ENCODE data around the gene SP6. TPM values are rescaled to one million over a fixed set of nuclear protein-coding genes. Genes with fewer than 3 reads are reported as not detected.

The SP6 gene
- total and polyA plus RNA-seq, 2 of the 4 experiments (the other 2 are of a cell fraction), result under 0.01 to 0.31 TPM

- H3K79me1 ChIP-seq (ENCODE audit: low read depth in 1 of 2, low read length in 2 of 2), result peaks cover 6 to 9% of the 10 kb centered on the region in 2 experiments
- TF ChIP-seq SMC3 (IDR thresholded peaks at IDR 0.05; ENCODE audit: low read depth, low read length) (peak; percentile 100), POLR2A (IDR thresholded peaks at IDR 0.05; ENCODE audit: low read depth, low read length) (peak; percentile 54), ELK1 (IDR thresholded peaks at IDR 0.05; ENCODE audit: borderline replicate concordance, low read depth, low read length) (no peak), RFX5 (IDR thresholded peaks at IDR 0.05; ENCODE audit: low read depth, low read length) (no peak), MAZ (IDR thresholded peaks at IDR 0.05; ENCODE audit: borderline replicate concordance, low read depth, low read length) (no peak), NFE2L2 (IDR thresholded peaks at IDR 0.05; ENCODE audit: low read depth, low read length) (no peak), RCOR1 (IDR thresholded peaks at IDR 0.05; ENCODE audit: insufficient replicate concordance, low read length) (no peak), RAD21 (IDR thresholded peaks at IDR 0.05; ENCODE audit: low read length) (peak; percentile 99), CTCF (conservative IDR thresholded peaks at IDR 0.05; ENCODE audit: low read depth, low read length) (peak; percentile 96)
- TF ChIP-seq, protein P1, sequence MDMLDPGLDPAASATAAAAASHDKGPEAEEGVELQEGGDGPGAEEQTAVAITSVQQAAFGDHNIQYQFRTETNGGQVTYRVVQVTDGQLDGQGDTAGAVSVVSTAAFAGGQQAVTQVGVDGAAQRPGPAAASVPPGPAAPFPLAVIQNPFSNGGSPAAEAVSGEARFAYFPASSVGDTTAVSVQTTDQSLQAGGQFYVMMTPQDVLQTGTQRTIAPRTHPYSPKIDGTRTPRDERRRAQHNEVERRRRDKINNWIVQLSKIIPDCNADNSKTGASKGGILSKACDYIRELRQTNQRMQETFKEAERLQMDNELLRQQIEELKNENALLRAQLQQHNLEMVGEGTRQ (IDR thresholded peaks at IDR 0.05; ENCODE audit: low read depth, low read length), result no peak
- H3K56ac ChIP-seq (ENCODE audit: extremely low read depth, insufficient read depth, low read length), result no peak overlapping the region
- ATAC-seq (ENCODE audit: low read depth), result peak; percentile 99
- no peaks in the 10 kb centered on the region for H3K36me3 ChIP-seq (ENCODE audit: control insufficient read depth, insufficient read depth, low read length)
- no peak overlapping the region for H4K91ac ChIP-seq (ENCODE audit: insufficient read depth, low read depth, low read length)
- no peak overlapping the region for H3K23ac ChIP-seq (ENCODE audit: low read depth, low read length)
- no peak overlapping the region for H2BK5ac ChIP-seq (ENCODE audit: low read depth, low read length, poor library complexity, severe bottlenecking)
- peak overlapping the region; percentile 45; the same call in 1 of the 2 replicates for H2AK5ac ChIP-seq (ENCODE audit: low read depth, low read length)
- peak overlapping the region; percentile 53 for H2AFZ ChIP-seq (replicated peaks; ENCODE audit: low read length, poor library complexity)
- H3K4me1 ChIP-seq (ENCODE audit: control insufficient read depth, insufficient read depth, low read length), result no peaks in the 10 kb centered on the region
- 0 out of 2 replicates have a peak, but pooled peaks cover 3% of the 10 kb centered on the region for H3K9me1 ChIP-seq (ENCODE audit: insufficient read depth, low read length)
- no peak overlapping the region for H2BK120ac ChIP-seq (ENCODE audit: low read depth, low read length)
- H4K8ac ChIP-seq (ENCODE audit: low read depth in 2 of 2, low read length in 2 of 2), result no peak overlapping the region
- POLR2A ChIA-PET (ENCODE audit: unreplicated experiment), result no interaction called here
- H3K14ac ChIP-seq (replicated peaks; ENCODE audit: low read depth, low read length), result no peak overlapping the region
- no TSS peak for BruUV-seq (replicated peaks)
- H2AK9ac ChIP-seq (replicated peaks; ENCODE audit: low read depth, low read length, poor library complexity), result peak overlapping the region; percentile 87
- dilution Hi-C loops (cut with HindIII; ENCODE audit: low sequenced_read_pairs, unreplicated experiment), result no loop called here
- DNase-seq, result peak; percentile 77
- intact Hi-C loops (cut with micrococcal nuclease), result loop anchor here (1.0 to 5.0 kb wide), 3 partner anchors 49 to 191 kb away; partner anchors contain the start of gene SCRN2
- no peak overlapping the region for H3K4me3 ChIP-seq (ENCODE audit: insufficient read depth, low read depth, low read length)
- H3K27me3 ChIP-seq (ENCODE audit: control insufficient read depth, insufficient read depth, low read length), result peaks cover under 1% of the 10 kb centered on the region; the same call in 1 of the 2 replicates
- WGBS, 2 experiments (ENCODE audit: extremely low coverage in 2 of 2, insufficient read length in 1 of 2), result 19% methylated on average over 2 of the region's 11 CpGs; no CpG with 5 or more reads in 1 of the 2 experiments
- in situ Hi-C loops (cut with MboI; ENCODE audit: low sequenced_read_pairs), result loop anchor here (5.0 kb wide), 1 partner anchor 48 kb away; the partner anchor contains the start of gene SCRN2
- no peak overlapping the region for H3K27ac ChIP-seq (ENCODE audit: insufficient read depth, low read length)
- H2BK15ac ChIP-seq (ENCODE audit: low read depth, low read length), result no peak overlapping the region
- CTCF ChIA-PET, result interaction anchor here (0.6 to 6.6 kb wide), 7 partner anchors 8 to 52 kb away, joined by 3 to 47 read pairs (median 4); partner anchors contain the start of genes PNPO and SCRN2
- H3K9me3 ChIP-seq (ENCODE audit: control insufficient read depth, insufficient read depth, low read length), result no peaks in the 10 kb centered on the region
- H3K9ac ChIP-seq (ENCODE audit: low read depth, low read length), result no peak overlapping the region
- no peak overlapping the region for H4K5ac ChIP-seq (ENCODE audit: low read depth, low read length)
- H3K4me2 ChIP-seq (ENCODE audit: low read depth, low read length), result no peak overlapping the region
- no peaks in the 10 kb centered on the region for H4K20me1 ChIP-seq (ENCODE audit: insufficient read depth, low read length)
- no peak overlapping the region for H3K4ac ChIP-seq (ENCODE audit: low read depth, low read length)
- H3K18ac ChIP-seq (ENCODE audit: low read depth, low read length), result no peak overlapping the region
- no peak overlapping the region for H2BK20ac ChIP-seq (ENCODE audit: low read depth, low read length)
Measured at GRCh38 chr17:47889734-47890529, 39.0 kb upstream of the SP6 start.
